Measurements from ENCODE around the gene BIRC3. TPM values are rescaled to one million over a fixed set of nuclear protein-coding genes. Genes with fewer than 3 reads are reported as not detected.
"Not testable (repeated sequence)": the region's sequence is repeated elsewhere in the genome, so short reads cannot be mapped to it uniquely, and the experiment has no call there.

The BIRC3 gene
- total RNA-seq, 2 experiments from 2014 or later: 115 to 124 TPM

- no peak for DNase-seq
- Mint-ChIP-seq H3K4me3 (no peak overlapping the region), H3K27me3 (no peaks in the 10 kb centered on the region), H3K27ac (peak overlapping the region; percentile 8), H3K9me3 (no peaks in the 10 kb centered on the region), H3K36me3 (ENCODE audit: low read depth) (peaks cover 83% of the 10 kb centered on the region), H3K4me1 (ENCODE audit: low read depth) (no peaks in the 10 kb centered on the region)
- no peak for TF ChIP-seq CTCF (IDR thresholded peaks at IDR 0.05)
- Histone ChIP-seq H3K27me3 (ENCODE audit: control insufficient read depth in 1 of 2, insufficient read depth in 2 of 2, low read length in 2 of 2) (no peaks in the 10 kb centered on the region), H3K36me3 (ENCODE audit: insufficient read depth, low read length) (peaks cover 99% of the 10 kb centered on the region), H3K27ac (ENCODE audit: low read depth in 1 of 2, low read length in 2 of 2) (no peak overlapping the region), H3K4me1 (ENCODE audit: insufficient read depth, low read length) (peaks cover 3% of the 10 kb centered on the region), H3K9me3 (ENCODE audit: control insufficient read depth in 1 of 2, insufficient read depth in 1 of 2, low read length in 2 of 2) (no peaks in the 10 kb centered on the region), H3K4me3 (ENCODE audit: low read length) (no peak overlapping the region)
- intact Hi-C loops (cut with DNase I, micrococcal nuclease): no loop called here
- ChIA-PET CTCF (no interaction called here), POLR2A (interaction anchor here (1.0 to 1.7 kb wide), 2 partner anchors 15 to 39 kb away, joined by 3 to 4 read pairs; partner anchors contain the start of gene BIRC3)
- no peak for ATAC-seq (ENCODE audit: poor library complexity)
Observed at GRCh38 chr11:102332611-102332994, 15.3 kb downstream of the BIRC3 start.

DNA sequence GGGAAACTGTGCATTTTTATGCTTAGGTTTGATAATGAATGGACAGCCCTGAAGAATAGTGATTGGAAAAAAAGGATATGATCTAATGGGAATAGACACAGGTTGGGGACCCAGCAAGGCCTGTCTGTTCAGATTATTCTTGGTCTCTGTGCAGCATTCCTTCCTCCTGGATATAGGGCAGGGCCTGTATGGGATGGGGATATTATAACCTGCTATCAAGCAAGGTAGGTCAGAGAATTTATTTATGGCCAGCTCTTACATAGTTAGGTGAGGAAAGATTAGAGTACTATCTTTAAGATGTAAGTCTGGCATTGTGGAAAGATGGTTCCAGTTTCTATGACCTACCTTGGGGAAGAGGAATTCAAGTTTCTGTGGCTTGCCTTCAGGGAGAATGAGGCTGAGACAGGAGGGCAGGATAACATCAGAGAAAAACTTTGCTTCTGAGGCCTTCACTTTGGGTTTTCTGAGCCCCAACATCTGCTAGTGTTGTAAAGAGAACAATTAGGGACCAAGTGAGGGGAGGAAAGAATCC lies 21.3 kb downstream of the BIRC3 start:
- Histone ChIP-seq H3K4me3 (ENCODE audit: low read length) (no peak overlapping the region), H3K27ac (ENCODE audit: low read depth in 1 of 2, low read length in 2 of 2) (peak overlapping the region in 1 of 2 donors; percentile 35), H3K27me3 (ENCODE audit: control insufficient read depth in 1 of 2, insufficient read depth in 2 of 2, low read length in 2 of 2) (no peaks in the 10 kb centered on the region), H3K4me1 (ENCODE audit: insufficient read depth, low read length) (peaks cover 3% of the 10 kb centered on the region), H3K9me3 (ENCODE audit: control insufficient read depth in 1 of 2, insufficient read depth in 1 of 2, low read length in 2 of 2) (no peaks in the 10 kb centered on the region), H3K36me3 (ENCODE audit: insufficient read depth, low read length) (peaks cover 57% of the 10 kb centered on the region)
- Mint-ChIP-seq H3K27ac (peak overlapping the region; percentile 28), H3K4me3 (no peak overlapping the region), H3K36me3 (ENCODE audit: low read depth) (peaks cover 46% of the 10 kb centered on the region), H3K4me1 (ENCODE audit: low read depth) (peaks cover 5% of the 10 kb centered on the region), H3K9me3 (no peaks in the 10 kb centered on the region), H3K27me3 (no peaks in the 10 kb centered on the region)
- ATAC-seq (ENCODE audit: poor library complexity) (no peak), DNase-seq (no peak)
- no peak for TF ChIP-seq CTCF (IDR thresholded peaks at IDR 0.05)
- intact Hi-C loops (cut with DNase I, micrococcal nuclease): no loop called here
- CTCF ChIA-PET: interaction anchor here (1.5 to 1.7 kb wide), 3 partner anchors 13 to 157 kb away, joined by 4 to 8 read pairs (median 4); no protein-coding TSS in a partner anchor
- POLR2A ChIA-PET: interaction anchor here (1.0 kb wide), 1 partner anchor 44 kb away, joined by 3 read pairs; no protein-coding TSS in a partner anchor

DNA sequence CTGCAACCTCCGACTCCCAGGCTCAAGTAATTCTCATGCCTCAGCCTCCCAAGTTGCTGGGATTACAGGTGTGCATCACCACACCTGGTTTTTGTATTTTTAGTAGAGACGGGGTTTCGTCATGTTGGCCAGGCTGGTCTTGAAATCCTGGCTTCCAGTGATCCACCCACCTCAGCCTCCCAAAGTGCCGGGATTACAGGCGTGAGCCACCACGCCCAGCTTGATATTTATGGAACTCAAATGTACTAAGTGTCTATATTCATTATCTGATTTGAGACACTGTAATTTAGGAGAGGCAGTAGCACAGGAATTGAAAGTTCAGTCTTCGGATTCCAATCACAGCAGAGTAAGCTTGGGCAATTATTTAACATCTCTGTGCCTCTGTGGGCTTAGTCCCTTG lies 24.0 kb downstream of the BIRC3 start:
- H3K9me3 Mint-ChIP-seq; H3K4me1 ChIP-seq (ENCODE audit: insufficient read depth, low read length); DNase-seq; H3K27ac ChIP-seq (ENCODE audit: low read depth in 1 of 2, low read length in 2 of 2); H3K9me3 ChIP-seq (ENCODE audit: control insufficient read depth in 1 of 2, insufficient read depth in 1 of 2, low read length in 2 of 2); H3K27me3 Mint-ChIP-seq; H3K27me3 ChIP-seq (ENCODE audit: control insufficient read depth in 1 of 2, insufficient read depth in 2 of 2, low read length in 2 of 2); ATAC-seq (ENCODE audit: poor library complexity); H3K4me3 ChIP-seq (ENCODE audit: low read length); H3K4me3 Mint-ChIP-seq: not testable (repeated sequence)
- ChIA-PET CTCF (interaction anchor here (0.8 to 2.4 kb wide), 28 partner anchors 14 to 325 kb away, joined by 3 to 24 read pairs (median 5); no protein-coding TSS in a partner anchor), POLR2A (interaction anchor here (0.9 to 2.0 kb wide), 11 partner anchors 19 to 325 kb away, joined by 3 to 12 read pairs (median 5); no protein-coding TSS in a partner anchor)
- peak overlapping the region; percentile 72 for H3K27ac Mint-ChIP-seq
- intact Hi-C loops (cut with DNase I, micrococcal nuclease): loop anchor here (1.0 to 10.0 kb wide), 7 partner anchors 53 to 599 kb away; no protein-coding TSS in a partner anchor
- H3K36me3 Mint-ChIP-seq (ENCODE audit: low read depth): peaks cover 34% of the 10 kb centered on the region
- peaks cover 13% of the 10 kb centered on the region for H3K4me1 Mint-ChIP-seq (ENCODE audit: low read depth)
- peaks cover 29% of the 10 kb centered on the region for H3K36me3 ChIP-seq (ENCODE audit: insufficient read depth, low read length)

Measured in CD4-positive, alpha-beta T cell (primary cell).